H1 (cell line): ENCODE data around the gene GSE1. TPM values are rescaled to one million over a fixed set of nuclear protein-coding genes. Genes with fewer than 3 reads are reported as not detected.

ENCODE experiments used
- CTCF ChIA-PET: fragments of 300-600 bp; sonication (Branson Sonifier 250); formaldehyde crosslinking; loops from one replicate; lab custom pipeline; 2021; ENCODE audit not compliant: partially characterized antibody; lab: Charles Lee
- POLR2A ChIA-PET: fragments of 300-600 bp; sonication (Branson Sonifier 250); formaldehyde crosslinking; loops from one replicate; lab custom pipeline; 2021; ENCODE audit warnings: inconsistent platforms; ENCODE audit not compliant: partially characterized antibody; lab: Charles Lee
- DNase-seq, 2 experiments: peaks; one replicate each; pipeline versions ENCODE4 v3.0.0 to v3.0.0-alpha.2; 2010 to 2022; ENCODE audit warnings: low spot score in 2 of 2, low read depth in 1 of 2, mixed read lengths in 1 of 2
- FAIRE-seq: peaks from 2 replicates; lab custom pipeline; 2011; peaks lifted over from hg19 to GRCh38; lab: Jason Lieb, UNC
- H2AFZ ChIP-seq: 2 replicates; pipeline ENCODE4 v1.8.1; 2012; ENCODE audit warnings: low read length, inconsistent platforms
- H2AK5ac ChIP-seq: 2 replicates; pipeline ENCODE4 v1.6.1; 2013; ENCODE audit warnings: low read depth, low read length
- H2BK120ac ChIP-seq: replicated peaks from 2 replicates; pipeline ENCODE3; 2013; ENCODE audit warnings: low read depth, low read length, inconsistent platforms
- H2BK12ac ChIP-seq: 2 replicates; pipeline ENCODE4 v1.6.1; 2013; ENCODE audit warnings: low read depth, low read length
- H2BK15ac ChIP-seq: 2 replicates; pipeline ENCODE4 v1.6.1; 2013; ENCODE audit warnings: low read length
- H2BK20ac ChIP-seq: 2 replicates; pipeline ENCODE4 v1.6.1; 2013; ENCODE audit warnings: low read length
- H2BK5ac ChIP-seq: 2 replicates; pipeline ENCODE4 v1.6.1; 2013; ENCODE audit warnings: low read depth, low read length
- H3K14ac ChIP-seq: 2 replicates; pipeline ENCODE4 v1.6.1; 2013; ENCODE audit warnings: inconsistent platforms; ENCODE audit not compliant: insufficient read length
- H3K18ac ChIP-seq: 2 replicates; pipeline ENCODE4 v1.6.1; 2013; ENCODE audit warnings: low read length; ENCODE audit errors: extremely low read depth
- H3K23ac ChIP-seq: 2 replicates; pipeline ENCODE4 v1.6.1; 2013; ENCODE audit warnings: inconsistent platforms; ENCODE audit not compliant: insufficient read length
- H3K23me2 ChIP-seq: 2 replicates; pipeline ENCODE4 v1.6.1; 2013; ENCODE audit warnings: low read depth, low read length
- H3K27ac ChIP-seq: 2 replicates; pipeline ENCODE4 v1.6.1; 2011; ENCODE audit warnings: low read depth, low read length, inconsistent platforms
- H3K27me3 ChIP-seq, 4 experiments: replicated peaks in 1 of 4; 1 replicate in 1 of 4; 2 replicates in 3 of 4; pipeline versions ENCODE4 v1.6.1 to v1.8.1; 2011 to 2013; ENCODE audit warnings: low read length in 3 of 4, mild to moderate bottlenecking in 3 of 4, inconsistent platforms in 2 of 4, mixed read lengths in 2 of 4, moderate library complexity in 1 of 4; ENCODE audit not compliant: control insufficient read depth in 3 of 4, insufficient read depth in 3 of 4; ENCODE audit errors: extremely low read depth in 1 of 4
- H3K36me3 ChIP-seq, 4 experiments: 2 replicates each; pipeline versions ENCODE4 v1.6.1 to v1.8.1; 2011 to 2013; ENCODE audit warnings: mild to moderate bottlenecking in 4 of 4, low read length in 3 of 4, moderate library complexity in 2 of 4, control low read depth in 1 of 4, inconsistent platforms in 1 of 4; ENCODE audit not compliant: insufficient read depth in 4 of 4, control insufficient read depth in 2 of 4
- H3K4ac ChIP-seq: replicated peaks from 2 replicates; pipeline ENCODE3; 2013; ENCODE audit warnings: low read length, low read depth, mixed read lengths, inconsistent platforms; ENCODE audit not compliant: insufficient read length
- H3K4me1 ChIP-seq, 4 experiments: replicated peaks in 1 of 4; 1 replicate in 1 of 4; 2 replicates in 3 of 4; pipeline versions ENCODE4 v1.6.1 to v1.8.1; 2011 to 2013; ENCODE audit warnings: low read length in 3 of 4, inconsistent platforms in 2 of 4, mixed read lengths in 1 of 4; ENCODE audit not compliant: insufficient read depth in 4 of 4, control insufficient read depth in 3 of 4
- H3K4me2 ChIP-seq, 2 experiments: 2 replicates each; pipeline versions ENCODE4 v1.6.1 to v1.8.1; 2011 to 2013; ENCODE audit warnings: low read depth in 2 of 2, low read length in 2 of 2, control low read depth in 1 of 2, inconsistent platforms in 1 of 2, mild to moderate bottlenecking in 1 of 2; ENCODE audit not compliant: insufficient read depth in 1 of 2
- H3K4me3 ChIP-seq, 4 experiments: fragments of 200-600, 300-600 bp in 1 of 4; sonication (generic), shearing (Covaris generic), sonication (Bioruptor Twin) in 1 of 4; 2 replicates each; pipeline versions ENCODE4 v1.5.1 to v1.8.1; 2011 to 2016; ENCODE audit warnings: low read length in 4 of 4, low read depth in 3 of 4, control low read depth in 2 of 4, inconsistent platforms in 2 of 4, mild to moderate bottlenecking in 2 of 4, mixed read lengths in 1 of 4, moderate library complexity in 1 of 4; ENCODE audit not compliant: insufficient read depth in 2 of 4; ENCODE audit errors: extremely low read depth in 1 of 4
- H3K56ac ChIP-seq: replicated peaks from 2 replicates; pipeline ENCODE3; 2013; ENCODE audit warnings: low read depth, mild to moderate bottlenecking, mixed read lengths, low read length, inconsistent platforms; ENCODE audit not compliant: insufficient read length
- H3K79me1 ChIP-seq: 2 replicates; pipeline ENCODE4 v1.6.1; 2013; ENCODE audit warnings: low read depth, low read length, control low read depth
- H3K79me2 ChIP-seq, 2 experiments: 2 replicates each; pipeline versions ENCODE4 v1.6.1 to v1.8.1; 2012 to 2013; ENCODE audit warnings: low read length in 2 of 2, mild to moderate bottlenecking in 2 of 2, inconsistent platforms in 1 of 2; ENCODE audit not compliant: insufficient read depth in 2 of 2, control insufficient read depth in 1 of 2
- H3K9ac ChIP-seq, 4 experiments: replicated peaks in 1 of 4; 1 replicate in 1 of 4; 2 replicates in 3 of 4; pipeline versions ENCODE4 v1.6.1 to v1.8.1; 2011 to 2013; ENCODE audit warnings: low read depth in 3 of 4, low read length in 3 of 4, control low read depth in 2 of 4, mild to moderate bottlenecking in 2 of 4, moderate library complexity in 2 of 4, inconsistent platforms in 1 of 4; ENCODE audit errors: extremely low read depth in 1 of 4
- H3K9me3 ChIP-seq, 2 experiments: 2 replicates each; pipeline versions ENCODE4 v1.6.1 to v1.8.1; 2012 to 2013; ENCODE audit warnings: mild to moderate bottlenecking in 2 of 2, moderate library complexity in 2 of 2, control low read depth in 1 of 2, inconsistent platforms in 1 of 2, low read depth in 1 of 2, low read length in 1 of 2, mixed read lengths in 1 of 2; ENCODE audit not compliant: insufficient read depth in 2 of 2
- H4K20me1 ChIP-seq, 2 experiments: replicated peaks in 1 of 2; 2 replicates each; pipeline versions ENCODE3 to v1.8.1; 2011 to 2013; ENCODE audit warnings: inconsistent platforms in 2 of 2, low read length in 2 of 2, mild to moderate bottlenecking in 1 of 2; ENCODE audit not compliant: insufficient read depth in 2 of 2, control insufficient read depth in 1 of 2
- H4K5ac ChIP-seq: 2 replicates; pipeline ENCODE4 v1.6.1; 2013; ENCODE audit warnings: low read length, low read depth, mixed read lengths, inconsistent platforms; ENCODE audit not compliant: insufficient read length
- H4K8ac ChIP-seq: 2 replicates; pipeline ENCODE4 v1.8.0; 2013; ENCODE audit warnings: mild to moderate bottlenecking, moderate library complexity, low read length, inconsistent platforms; ENCODE audit not compliant: insufficient read depth; ENCODE audit errors: extremely low read depth
- H4K91ac ChIP-seq: replicated peaks from 2 replicates; pipeline ENCODE3; 2013; ENCODE audit warnings: low read length, mixed read lengths, inconsistent platforms; ENCODE audit not compliant: insufficient read length
- ASH2L ChIP-seq: fragments of 200-600, 300-600 bp; sonication (generic); IDR thresholded peaks from one replicate; pipeline ENCODE4 v1.7.1; 2017; ENCODE audit warnings: low read length
- CBX5 ChIP-seq: fragments of 300-800, 300-1000 bp; sonication (generic); IDR thresholded peaks from 2 replicates; pipeline ENCODE4 v1.7.1; 2016; ENCODE audit warnings: antibody characterized with exemption, low read length, low read depth
- CBX8 ChIP-seq: fragments of 300-800, 300-1000 bp; sonication (generic); IDR thresholded peaks from 2 replicates; pipeline ENCODE4 v1.7.1; 2016; ENCODE audit warnings: low read depth, low read length, borderline replicate concordance
- CEBPB ChIP-seq: IDR thresholded peaks from 2 replicates; pipeline ENCODE4 v1.6.1; 2012; ENCODE audit warnings: low read depth, low read length
- CHD1 ChIP-seq: IDR thresholded peaks from 2 replicates; pipeline ENCODE4 v1.6.1; 2012; ENCODE audit warnings: low read depth, low read length, improper control_type of control experiment
- CREB1 ChIP-seq: IDR thresholded peaks from 2 replicates; pipeline ENCODE4 v1.6.1; 2012; ENCODE audit warnings: inconsistent platforms
- RBBP5 ChIP-seq: IDR thresholded peaks from 2 replicates; pipeline ENCODE4 v1.7.1; 2012; ENCODE audit warnings: low read depth, mild to moderate bottlenecking, inconsistent platforms, low read length, moderate library complexity, borderline replicate concordance
- RXRA ChIP-seq: IDR thresholded peaks from 2 replicates; pipeline ENCODE4 v1.6.1; 2011; ENCODE audit warnings: low read depth, mild to moderate bottlenecking, low read length, moderate library complexity; ENCODE audit not compliant: insufficient read depth
- SIRT6 ChIP-seq: IDR thresholded peaks from one replicate; pipeline ENCODE4 v1.7.1; 2012; ENCODE audit warnings: low read length, inconsistent platforms
- SUZ12 ChIP-seq: fragments of 200-600 bp; sonication (generic); IDR thresholded peaks from 2 replicates; pipeline ENCODE4 v1.6.1; 2012; ENCODE audit warnings: mild to moderate bottlenecking, inconsistent platforms, low read length, moderate library complexity, mixed read lengths
- WGBS, 2 experiments: shearing (Covaris generic) in 1 of 2; methylation state at CpG; one replicate each; pipeline versions ENCODE4 v1.1.6 to v1.1.7; 2013 to 2015; ENCODE audit warnings: low lambda C conversion rate in 2 of 2, mixed read lengths in 2 of 2, inconsistent platforms in 1 of 2, low coverage in 1 of 2, missing lambda C conversion rate in 1 of 2; ENCODE audit not compliant: insufficient replicate concordance in 2 of 2, insufficient coverage in 1 of 2, insufficient read length in 1 of 2; ENCODE audit errors: extremely low coverage in 1 of 2, missing lambda C conversion rate in 1 of 2; 5-methylcytosine and 5-hydroxymethylcytosine counted together
- polyA plus RNA-seq, 7 experiments: library from polyadenylated mRNA; depleted of rRNA in 3 of 7; stranded (reverse) in 5 of 7; unstranded in 2 of 7; fragments of >200 nt in 5 of 7; fragments of 200-250 nt in 2 of 7; gene quantifications; 1 replicate in 5 of 7; 2 replicates in 1 of 7; 4 replicates in 1 of 7; pipeline versions ENCODE4 v1.2.1 to v1.2.3, GENCODE V29; 2011 to 2013; ENCODE audit warnings: missing spikeins in 2 of 7, mixed read lengths in 2 of 7
- total RNA-seq: library from RNA; stranded (reverse); fragmentation: NEBNext Ultra II Directional; extraction: Animal tissue kit (Norgen Biotek cat#: 25700); gene quantifications from 2 replicates; pipeline ENCODE4 v1.2.1, GENCODE V29; 2021
- TF ChIP-seq, protein P1 (sequence below): IDR thresholded peaks from 2 replicates; pipeline ENCODE4 v1.6.1; 2012; ENCODE audit warnings: inconsistent platforms

The GSE1 gene
- total and polyA plus RNA-seq, 2 of the 8 experiments (the other 6 are each of a cell fraction or from before 2014, with no cell fraction given) = 26.0 to 65.6 TPM

DNA sequence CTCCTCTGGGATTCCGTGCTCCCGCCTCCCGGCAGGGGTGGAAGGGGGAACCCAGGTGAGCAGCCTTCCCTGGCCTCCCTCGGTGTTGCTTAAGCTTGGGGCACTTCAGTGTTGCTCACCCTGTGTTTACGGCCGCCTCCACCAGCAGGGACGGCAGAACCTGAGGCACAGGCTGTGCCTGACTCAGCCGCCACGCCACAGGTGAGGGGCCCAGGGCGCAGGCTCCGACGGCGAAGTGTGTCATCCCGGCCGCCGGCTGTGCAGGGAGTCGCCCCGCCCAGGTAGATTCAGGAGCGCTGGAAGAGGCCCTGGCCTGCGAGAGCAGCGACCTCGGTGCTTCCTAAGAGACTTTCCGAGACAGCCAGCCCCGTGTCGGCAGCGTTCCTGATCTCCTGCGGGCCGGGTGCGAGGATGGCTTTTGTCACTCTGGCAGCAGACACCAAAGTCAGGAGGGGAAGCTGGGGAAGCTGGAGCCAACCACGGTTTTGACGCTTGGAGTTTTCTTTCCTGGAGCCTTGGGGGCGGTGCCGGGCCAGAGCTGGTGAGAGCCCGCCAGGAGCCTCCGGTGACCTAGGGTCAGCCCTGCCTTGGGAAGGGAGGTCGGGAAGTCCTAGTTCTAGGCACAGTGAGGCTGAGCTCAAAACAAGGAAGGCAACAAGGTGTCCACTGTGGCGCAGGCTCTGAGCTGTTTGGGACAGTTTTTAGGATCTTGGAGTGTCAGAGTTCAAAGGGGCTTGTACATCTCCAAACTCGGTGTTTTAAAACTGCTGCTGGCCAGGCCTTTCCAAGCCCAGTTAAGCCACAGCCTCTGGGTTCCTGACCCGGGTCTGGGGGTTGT, 2.1 kb downstream of the GSE1 start:
- Histone ChIP-seq H3K36me3 (peaks cover 0 to 5% (median 0%) of the 10 kb centered on the region in 4 experiments; a peak in 3 of 8 replicates), H2BK120ac (peak overlapping the region; percentile 69), H3K23me2 (peaks cover 10% of the 10 kb centered on the region), H2AK5ac (no peak overlapping the region), H2AFZ (no peak overlapping the region), H3K18ac (peak overlapping the region; percentile 85), H3K14ac (no peak overlapping the region), H3K27ac (no peak overlapping the region), H3K4me2 (peak overlapping the region; percentile 83 to 88), H4K8ac (peak overlapping the region; percentile 94; the same call in 1 of the 2 replicates), H2BK20ac (no peak overlapping the region), H3K23ac (no peak overlapping the region), H2BK15ac (no peak overlapping the region; the same call in 1 of the 2 replicates), H2BK12ac (peak overlapping the region; percentile 84; the same call in 1 of the 2 replicates), H3K4ac (peak overlapping the region; percentile 93), H4K20me1 (peaks cover 44 to 46% of the 10 kb centered on the region in 2 experiments), H4K5ac (peak overlapping the region; percentile 42), H3K4me1 (peaks cover 4 to 41% (median 28%) of the 10 kb centered on the region in 4 experiments), H3K27me3 (no peaks in the 10 kb centered on the region), H3K9me3 (no peaks in the 10 kb centered on the region), H3K9ac (peak overlapping the region in 2 of 4 experiments; percentile 58 to 60; a peak in 4 of 7 replicates), H3K79me2 (peaks cover 43 to 59% of the 10 kb centered on the region in 2 experiments), H3K56ac (peak overlapping the region; percentile 47), H3K4me3 (peak overlapping the region; percentile 58 to 92 (median 70)), H4K91ac (peak overlapping the region; percentile 91), H2BK5ac (peak overlapping the region; percentile 82; the same call in 1 of the 2 replicates), H3K79me1 (peaks cover 13% of the 10 kb centered on the region)
- DNase-seq = peak in 1 of 2 experiments; percentile 73
- 11% methylated on average over 39 of the region's 39 CpGs; no CpG with 5 or more reads in 1 of the 2 experiments for WGBS, 2 experiments
- ChIA-PET CTCF (interaction anchor here (0.6 to 6.7 kb wide), 74 partner anchors 9 to 475 kb away, joined by 3 to 93 read pairs (median 7); no protein-coding TSS in a partner anchor), POLR2A (interaction anchor here (0.9 to 5.6 kb wide), 8 partner anchors 11 to 222 kb away, joined by 3 to 29 read pairs (median 4); no protein-coding TSS in a partner anchor)
- TF ChIP-seq CHD1 = no peak
- TF ChIP-seq CBX5 = no peak
- no peak for TF ChIP-seq CBX8
- TF ChIP-seq CEBPB = no peak
- no peak for TF ChIP-seq SIRT6
- TF ChIP-seq RXRA = no peak
- TF ChIP-seq, protein P1, sequence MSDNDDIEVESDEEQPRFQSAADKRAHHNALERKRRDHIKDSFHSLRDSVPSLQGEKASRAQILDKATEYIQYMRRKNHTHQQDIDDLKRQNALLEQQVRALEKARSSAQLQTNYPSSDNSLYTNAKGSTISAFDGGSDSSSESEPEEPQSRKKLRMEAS = 0 out of 2 replicates have a peak, but pooled peaks have one; percentile 8
- TF ChIP-seq SUZ12 = no peak
- TF ChIP-seq RBBP5 = 0 out of 2 replicates have a peak, but pooled peaks have one; percentile 13
- TF ChIP-seq ASH2L = peak; percentile 10
- peak; percentile 81 for TF ChIP-seq CREB1
- no peak for FAIRE-seq
